ENCODE results near the gene CHMP1B.
A peak's percentile ranks its signal among the peaks of the same experiment; 100 is the strongest.

CHMP1B gene

DNA sequence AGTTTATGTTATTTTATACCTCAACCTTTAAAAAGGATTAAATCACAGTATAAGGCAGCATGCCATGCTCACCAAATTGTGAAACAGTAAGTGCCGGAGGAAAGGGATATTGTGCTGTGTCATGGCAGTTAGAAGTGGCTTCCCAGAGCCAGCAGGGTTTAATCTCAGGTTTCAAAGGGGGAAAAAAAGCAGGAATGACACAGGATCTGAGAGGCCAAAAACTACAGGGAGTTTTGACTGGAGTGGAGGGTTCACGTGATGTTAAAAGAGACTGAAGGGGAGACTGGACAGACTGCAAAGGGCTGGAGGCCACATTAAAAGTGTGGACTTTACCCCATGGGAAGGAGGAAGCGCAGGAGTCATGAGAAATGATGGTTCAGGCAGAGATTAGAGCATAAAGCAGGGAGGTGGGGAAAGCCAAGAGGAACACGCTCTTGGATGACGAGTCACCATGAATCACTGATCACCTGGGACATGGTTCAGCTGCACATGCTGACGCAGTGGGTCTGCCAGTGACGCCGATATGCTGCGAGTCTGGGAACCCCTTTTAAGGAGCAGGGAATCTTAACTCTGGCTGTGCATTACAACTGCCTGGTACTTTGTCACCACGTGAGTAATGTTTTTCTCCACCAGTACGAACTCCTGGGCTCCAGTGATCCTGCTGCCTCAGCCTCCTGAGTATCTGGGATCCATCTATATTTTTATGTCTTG lies 6.1 kb downstream of the CHMP1B start:
- Histone ChIP-seq H3K79me2 (ENCODE audit: low read length) (peaks cover 13% of the 10 kb centered on the region), H2AFZ (ENCODE audit: low read length) (no peak overlapping the region), H3F3A (ENCODE audit: insufficient read depth, low read length) (no peaks in the 10 kb centered on the region), H3K36me3 (replicated peaks; ENCODE audit: insufficient read depth, low read length) (no peaks in the 10 kb centered on the region), H4K20me1 (ENCODE audit: insufficient read depth, low read length) (no peaks in the 10 kb centered on the region), H3K9me2 (replicated peaks; ENCODE audit: insufficient read depth, low read length) (no peaks in the 10 kb centered on the region), H3K27ac (ENCODE audit: low read length) (no peak overlapping the region), H3K9ac (ENCODE audit: low read length) (no peak overlapping the region), H3K4me3 (ENCODE audit: low read length) (no peak overlapping the region), H3K9me3 (replicated peaks; ENCODE audit: insufficient read depth, low read length) (no peaks in the 10 kb centered on the region), H3K4me2 (ENCODE audit: low read depth, low read length) (no peak overlapping the region), H3K4me1 (ENCODE audit: low read length) (peaks cover 6% of the 10 kb centered on the region), H3K27me3 (replicated peaks; ENCODE audit: insufficient read depth, low read length) (no peaks in the 10 kb centered on the region)
- no peak for TF ChIP-seq EZH2phosphoT487 (IDR thresholded peaks at IDR 0.05; ENCODE audit: low read length)
- TF ChIP-seq EZH2 (optimal IDR thresholded peaks at IDR 0.05; ENCODE audit: low read depth, low read length), result no peak
- TF ChIP-seq, protein P1, sequence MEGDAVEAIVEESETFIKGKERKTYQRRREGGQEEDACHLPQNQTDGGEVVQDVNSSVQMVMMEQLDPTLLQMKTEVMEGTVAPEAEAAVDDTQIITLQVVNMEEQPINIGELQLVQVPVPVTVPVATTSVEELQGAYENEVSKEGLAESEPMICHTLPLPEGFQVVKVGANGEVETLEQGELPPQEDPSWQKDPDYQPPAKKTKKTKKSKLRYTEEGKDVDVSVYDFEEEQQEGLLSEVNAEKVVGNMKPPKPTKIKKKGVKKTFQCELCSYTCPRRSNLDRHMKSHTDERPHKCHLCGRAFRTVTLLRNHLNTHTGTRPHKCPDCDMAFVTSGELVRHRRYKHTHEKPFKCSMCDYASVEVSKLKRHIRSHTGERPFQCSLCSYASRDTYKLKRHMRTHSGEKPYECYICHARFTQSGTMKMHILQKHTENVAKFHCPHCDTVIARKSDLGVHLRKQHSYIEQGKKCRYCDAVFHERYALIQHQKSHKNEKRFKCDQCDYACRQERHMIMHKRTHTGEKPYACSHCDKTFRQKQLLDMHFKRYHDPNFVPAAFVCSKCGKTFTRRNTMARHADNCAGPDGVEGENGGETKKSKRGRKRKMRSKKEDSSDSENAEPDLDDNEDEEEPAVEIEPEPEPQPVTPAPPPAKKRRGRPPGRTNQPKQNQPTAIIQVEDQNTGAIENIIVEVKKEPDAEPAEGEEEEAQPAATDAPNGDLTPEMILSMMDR (IDR thresholded peaks at IDR 0.05; ENCODE audit: low read length), result no peak
- no peak for DNase-seq

DNA sequence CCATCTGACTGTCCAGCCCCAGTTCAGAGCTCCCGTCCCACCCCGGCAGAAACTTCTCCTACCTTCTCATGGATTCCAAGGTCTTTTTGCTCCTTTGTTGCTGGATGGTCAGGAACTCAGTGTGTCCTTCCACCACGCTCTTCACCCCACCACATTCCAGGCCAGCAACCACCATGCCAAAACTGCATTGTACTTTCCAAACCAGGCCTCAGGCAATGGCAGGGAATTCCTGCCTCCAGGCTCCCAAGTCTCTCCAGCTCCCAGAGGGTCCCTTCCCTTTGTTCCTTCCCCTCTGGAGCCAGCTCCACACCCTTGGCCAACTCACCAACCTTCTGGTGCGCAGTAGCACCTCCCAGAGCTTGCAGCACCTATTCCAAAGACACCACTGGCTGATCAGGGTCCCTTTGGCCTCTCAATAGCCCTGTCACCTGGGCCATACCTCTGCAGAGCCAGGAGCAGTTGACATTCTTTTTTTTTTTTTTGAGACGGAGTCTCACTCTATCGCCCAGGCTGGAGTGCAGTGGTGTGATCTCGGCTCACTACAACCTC lies 8.1 kb downstream of the CHMP1B start:
- Histone ChIP-seq H3K4me2 (ENCODE audit: low read depth, low read length) (no peak overlapping the region), H3K9ac (ENCODE audit: low read length) (no peak overlapping the region), H3F3A (ENCODE audit: insufficient read depth, low read length) (no peaks in the 10 kb centered on the region), H3K27me3 (replicated peaks; ENCODE audit: insufficient read depth, low read length) (no peaks in the 10 kb centered on the region), H3K79me2 (ENCODE audit: low read length) (no peaks in the 10 kb centered on the region), H3K4me1 (ENCODE audit: low read length) (no peaks in the 10 kb centered on the region), H3K27ac (ENCODE audit: low read length) (no peak overlapping the region), H3K9me3 (replicated peaks; ENCODE audit: insufficient read depth, low read length) (no peaks in the 10 kb centered on the region), H4K20me1 (ENCODE audit: insufficient read depth, low read length) (no peaks in the 10 kb centered on the region), H2AFZ (ENCODE audit: low read length) (no peak overlapping the region), H3K4me3 (ENCODE audit: low read length) (no peak overlapping the region), H3K36me3 (replicated peaks; ENCODE audit: insufficient read depth, low read length) (no peaks in the 10 kb centered on the region), H3K9me2 (replicated peaks; ENCODE audit: insufficient read depth, low read length) (no peaks in the 10 kb centered on the region)
- no peak for DNase-seq
- TF ChIP-seq EZH2 (optimal IDR thresholded peaks at IDR 0.05; ENCODE audit: low read depth, low read length), result no peak
- TF ChIP-seq, protein P1 (IDR thresholded peaks at IDR 0.05; ENCODE audit: low read length), result no peak
- TF ChIP-seq EZH2phosphoT487 (IDR thresholded peaks at IDR 0.05; ENCODE audit: low read length), result no peak

DNA sequence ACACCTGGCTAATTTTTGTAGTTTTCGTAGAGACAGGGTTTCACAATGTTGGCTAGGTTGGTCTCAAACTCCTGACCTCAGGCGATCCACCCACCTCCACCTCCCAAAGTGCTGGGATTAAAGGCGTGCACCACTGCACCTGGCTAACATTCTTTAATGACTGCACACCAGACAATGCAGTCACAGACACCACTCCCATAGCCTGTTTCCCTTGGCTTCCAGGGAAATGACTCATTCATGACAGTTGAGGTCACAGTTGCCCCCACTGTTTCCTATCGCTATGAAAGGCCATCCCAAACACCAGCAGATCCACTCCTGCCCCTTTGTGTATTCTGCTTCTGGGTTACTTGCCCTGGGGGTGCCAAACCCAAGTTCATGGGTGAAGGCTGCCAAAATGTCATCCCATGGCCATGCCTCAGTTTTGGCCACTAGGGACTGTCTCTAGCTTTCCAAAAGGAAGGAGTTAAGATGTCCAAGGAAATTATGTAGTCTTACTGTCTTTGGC lies 8.7 kb downstream of the CHMP1B start:
- H3K4me2 ChIP-seq (ENCODE audit: low read depth, low read length), result no peak overlapping the region
- no peaks in the 10 kb centered on the region for H3K27me3 ChIP-seq (replicated peaks; ENCODE audit: insufficient read depth, low read length)
- no peak overlapping the region for H3K4me3 ChIP-seq (ENCODE audit: low read length)
- H3F3A ChIP-seq (ENCODE audit: insufficient read depth, low read length), result no peaks in the 10 kb centered on the region
- DNase-seq, result no peak
- no peak overlapping the region for H3K9ac ChIP-seq (ENCODE audit: low read length)
- no peaks in the 10 kb centered on the region for H3K36me3 ChIP-seq (replicated peaks; ENCODE audit: insufficient read depth, low read length)
- no peaks in the 10 kb centered on the region for H3K79me2 ChIP-seq (ENCODE audit: low read length)
- TF ChIP-seq EZH2phosphoT487 (IDR thresholded peaks at IDR 0.05; ENCODE audit: low read length), result no peak
- TF ChIP-seq, protein P1 (IDR thresholded peaks at IDR 0.05; ENCODE audit: low read length), result 0 out of 2 replicates have a peak, but pooled peaks have one; percentile 7
- H3K4me1 ChIP-seq (ENCODE audit: low read length), result no peaks in the 10 kb centered on the region
- H3K27ac ChIP-seq (ENCODE audit: low read length), result no peak overlapping the region
- H2AFZ ChIP-seq (ENCODE audit: low read length), result no peak overlapping the region
- no peaks in the 10 kb centered on the region for H3K9me2 ChIP-seq (replicated peaks; ENCODE audit: insufficient read depth, low read length)
- no peaks in the 10 kb centered on the region for H4K20me1 ChIP-seq (ENCODE audit: insufficient read depth, low read length)
- H3K9me3 ChIP-seq (replicated peaks; ENCODE audit: insufficient read depth, low read length), result no peaks in the 10 kb centered on the region

Data from MM.1S (cell line).